NCI-H526 treated with DMSO at 0.1 percent for 48 hours (cell line): Measurements from ENCODE around the gene TNFAIP8.

ENCODE experiments used
- DNase-seq: peaks from one replicate; lab custom pipeline; 2025; lab: John Stamatoyannopoulos, UW

The TNFAIP8 gene

DNA sequence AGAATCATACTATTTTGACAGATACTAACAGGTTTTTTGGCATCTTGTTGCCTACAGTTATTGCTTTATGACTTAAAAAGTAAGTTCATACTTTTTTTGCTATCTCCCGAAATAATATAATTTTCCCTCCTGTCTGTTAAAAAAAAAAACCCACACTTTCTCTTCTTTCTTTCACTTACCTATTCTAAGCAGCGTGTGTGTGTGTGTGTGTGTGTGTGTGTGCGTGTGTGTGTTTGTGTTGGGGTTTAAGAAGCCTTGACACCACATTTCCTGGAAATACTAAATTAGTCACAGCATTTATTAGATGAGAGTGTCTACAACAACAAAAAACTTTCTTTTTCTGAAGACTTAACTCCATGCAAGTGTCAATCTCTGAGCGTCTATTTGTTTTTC, 12.4 kb downstream of the TNFAIP8 start:
- no peak for DNase-seq

DNA sequence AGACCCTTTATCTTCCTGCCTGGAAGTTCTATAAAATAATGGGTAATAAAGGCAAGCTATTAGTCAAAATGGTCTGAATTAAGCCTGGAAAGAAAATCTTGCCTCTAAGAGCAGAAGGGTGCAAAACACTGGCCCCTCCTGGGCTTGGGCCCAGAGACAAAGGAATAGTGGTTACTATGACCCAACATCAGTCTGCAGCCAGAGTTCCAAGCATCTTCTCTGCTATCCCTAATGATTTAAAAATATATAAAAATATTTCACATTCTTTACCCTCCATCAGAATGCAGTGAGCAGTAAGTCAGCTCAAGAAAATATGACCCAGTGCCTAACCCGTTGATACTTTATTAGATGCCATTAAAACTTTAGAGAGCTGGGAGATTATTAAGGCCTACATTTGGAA, 14.7 kb downstream of the TNFAIP8 start:
- no peak for DNase-seq

DNA sequence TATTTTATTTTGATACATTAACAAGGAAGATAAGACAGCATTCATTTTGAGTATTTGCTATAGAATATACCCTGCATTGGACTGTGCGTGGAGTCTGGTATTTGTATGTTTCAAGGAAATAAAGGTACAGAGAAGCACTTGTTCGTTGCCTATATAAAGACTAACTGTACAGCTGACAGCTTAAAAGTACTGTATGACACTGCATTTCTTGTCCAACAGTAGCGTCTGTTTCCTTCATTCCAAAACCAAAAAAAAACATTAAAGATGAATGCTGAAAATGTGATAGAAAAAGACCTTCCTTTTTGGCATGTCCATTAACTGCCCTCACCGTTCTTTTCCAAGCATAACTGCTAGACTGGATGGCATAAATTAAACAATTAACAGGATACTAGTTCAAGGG, 15.3 kb downstream of the TNFAIP8 start:
- no peak for DNase-seq

DNA sequence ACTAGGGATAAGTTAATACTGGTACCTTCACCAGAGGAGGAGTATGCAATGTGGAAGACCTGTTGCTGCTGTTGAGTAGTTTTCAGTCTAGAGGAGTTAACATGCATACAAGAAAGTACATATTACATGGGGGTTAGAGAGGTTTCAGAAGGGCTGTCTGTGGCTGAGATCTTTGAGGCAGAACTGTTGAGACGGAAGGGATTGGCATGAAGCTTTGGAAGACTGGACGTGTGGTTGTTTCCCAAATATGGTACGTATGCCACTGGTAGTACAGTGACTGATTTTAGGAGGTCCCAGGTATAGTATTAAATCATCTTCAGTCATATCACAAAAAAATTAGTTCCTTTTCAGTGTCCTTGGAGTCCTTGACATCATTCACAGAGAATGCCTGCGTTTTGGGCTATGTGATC, 17.6 kb downstream of the TNFAIP8 start:
- no peak for DNase-seq

DNA sequence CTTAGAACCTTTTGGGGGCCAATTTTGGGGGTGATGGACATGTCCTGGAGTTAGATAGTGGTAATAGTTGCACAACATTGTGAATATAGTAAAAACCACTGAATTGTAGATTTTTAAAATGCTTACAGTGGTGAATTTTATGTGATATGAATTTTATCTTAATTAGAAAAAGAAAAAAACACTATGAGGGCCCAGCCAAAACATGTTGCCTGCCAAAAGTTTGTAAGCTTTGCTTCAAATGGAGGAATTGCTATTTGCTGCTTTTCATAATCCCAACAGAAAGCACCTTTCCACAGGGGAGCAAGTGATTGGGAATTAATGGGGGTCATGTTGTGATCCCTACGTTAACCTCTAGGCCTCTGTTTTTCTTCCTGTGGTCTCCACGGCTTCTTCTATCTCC, 19.1 kb downstream of the TNFAIP8 start:
- DNase-seq: no peak

DNA sequence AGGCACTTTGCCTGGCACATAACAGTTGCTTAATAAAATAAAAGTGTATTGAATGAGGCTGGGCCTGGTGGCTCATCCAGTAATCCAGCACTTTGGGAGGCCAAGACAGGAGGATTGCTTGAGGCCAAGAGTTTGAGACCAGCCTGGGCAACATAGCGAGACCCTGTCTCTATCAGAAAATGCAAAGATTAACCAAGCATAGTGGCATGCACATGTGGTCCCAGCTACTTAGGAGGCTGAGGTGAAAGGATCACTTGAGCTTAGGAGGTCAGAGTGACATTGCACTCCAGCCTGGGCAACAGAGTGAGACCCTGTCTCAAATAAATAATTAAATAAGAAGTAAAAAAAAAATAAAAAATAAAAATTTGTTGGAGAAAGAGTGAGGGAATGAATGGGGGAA, 21.2 kb downstream of the TNFAIP8 start:
- DNase-seq: no peak

DNA sequence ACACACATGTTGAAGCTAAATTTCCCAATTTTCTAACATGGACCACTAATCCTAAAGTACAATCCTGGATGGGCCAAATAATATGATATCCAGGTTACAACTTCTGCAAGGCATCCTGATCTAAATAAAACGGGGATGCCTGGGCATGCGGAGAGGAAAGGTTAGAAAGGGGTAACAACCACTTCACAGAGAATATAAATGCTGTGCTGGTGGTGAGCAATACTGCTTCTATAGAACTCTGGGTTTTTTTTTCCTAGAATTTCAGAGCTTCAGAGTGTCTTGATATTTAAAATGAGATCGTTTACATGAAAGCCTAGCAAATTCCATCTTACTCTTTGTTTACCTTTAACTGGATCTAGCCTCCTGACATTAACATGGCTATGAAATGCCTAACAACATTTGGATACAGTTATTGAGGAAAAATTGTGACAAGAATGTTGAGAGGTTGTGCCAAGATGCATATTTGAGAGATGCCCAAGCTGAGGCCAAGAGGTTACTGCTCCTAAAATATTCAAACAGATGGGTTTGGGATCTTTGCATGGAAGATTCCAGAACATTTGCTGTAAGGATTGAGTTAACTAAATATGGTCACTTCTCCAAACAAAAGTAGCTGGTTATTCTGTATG, 22.4 kb downstream of the TNFAIP8 start:
- DNase-seq: no peak

DNA sequence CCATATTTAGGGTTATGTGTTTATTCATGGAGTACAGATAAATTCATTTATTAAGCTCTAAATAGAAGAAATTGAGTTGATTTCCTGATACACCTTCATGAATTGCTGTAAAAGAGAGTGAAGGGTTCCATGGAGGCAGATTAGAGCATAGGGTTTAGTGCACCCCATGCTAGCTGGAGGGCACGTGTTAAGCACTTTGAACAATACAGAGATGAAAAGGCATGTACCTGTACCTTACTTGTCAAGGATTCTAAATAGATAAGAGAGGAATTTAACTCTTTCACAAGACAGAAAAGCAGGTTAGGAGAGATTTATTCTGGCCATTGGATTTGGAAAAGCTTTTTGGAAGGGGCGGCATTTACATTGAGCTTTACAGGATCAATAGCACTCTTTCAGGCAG, 23.3 kb downstream of the TNFAIP8 start:
- DNase-seq: no peak

DNA sequence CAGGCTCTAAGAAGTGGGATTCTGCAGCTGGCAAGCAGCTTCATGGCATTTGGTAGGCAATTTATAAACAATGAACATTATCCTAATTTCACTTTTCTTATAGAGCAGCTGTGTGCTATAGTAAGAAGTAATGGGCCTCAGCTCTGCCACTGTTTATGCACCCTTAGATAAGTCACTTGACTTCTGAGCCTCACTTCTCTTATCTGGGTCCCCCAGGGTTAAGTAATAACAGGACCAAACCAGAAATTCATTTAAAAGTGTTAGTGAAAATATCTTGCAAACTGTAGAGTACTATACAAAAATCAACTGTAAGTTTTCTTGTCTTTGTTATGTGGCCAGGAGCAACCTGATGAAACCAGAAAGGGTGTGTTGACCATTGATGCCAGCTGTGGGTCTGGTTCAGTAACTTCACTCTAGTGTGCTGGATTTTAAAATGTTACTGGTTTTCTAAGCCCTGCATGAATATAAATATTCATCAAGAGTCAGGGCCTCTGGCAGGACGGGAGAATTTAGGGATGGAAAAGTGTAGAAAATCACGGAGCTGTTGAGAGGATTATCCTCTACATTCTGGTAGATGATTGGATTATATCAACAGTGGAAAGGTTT, 24.2 kb downstream of the TNFAIP8 start:
- no peak for DNase-seq

DNA sequence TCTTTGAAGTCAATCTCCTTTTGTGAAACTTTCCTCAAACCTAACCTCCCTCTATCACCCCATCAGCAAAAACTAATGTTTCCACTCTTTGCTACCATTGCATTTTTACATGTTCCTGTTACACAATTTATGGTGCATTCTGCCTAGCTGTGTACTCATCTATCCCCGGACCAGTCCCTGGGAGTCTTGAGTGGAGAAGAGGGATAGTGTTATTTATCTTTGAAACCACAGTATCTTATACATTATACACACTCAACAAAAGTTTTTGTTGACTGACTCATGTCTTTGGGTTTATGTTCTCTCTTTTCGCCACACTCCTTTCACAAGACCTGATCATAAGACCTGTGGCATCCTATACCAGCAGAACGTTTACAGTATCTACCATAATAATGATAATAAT, 26.4 kb downstream of the TNFAIP8 start:
- no peak for DNase-seq

DNA sequence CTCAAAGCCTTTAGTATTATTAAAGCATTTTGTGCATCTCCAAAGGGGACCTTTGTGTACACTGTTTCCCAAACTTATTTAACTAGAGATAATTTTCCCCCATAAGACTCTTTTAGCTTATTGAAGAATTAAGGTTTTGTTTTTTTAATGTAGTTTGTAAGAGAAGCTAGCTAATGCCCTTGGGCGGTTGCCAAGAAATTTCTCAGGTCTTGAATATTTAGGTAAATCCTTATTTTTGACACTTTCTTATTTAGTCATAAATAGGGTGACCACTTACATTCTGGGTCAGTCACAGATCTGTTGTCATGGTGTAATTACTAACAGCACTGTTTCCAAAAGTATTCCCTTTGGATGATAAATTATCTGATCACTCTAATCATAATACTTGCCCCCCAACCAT, 27.2 kb downstream of the TNFAIP8 start:
- DNase-seq: no peak

DNA sequence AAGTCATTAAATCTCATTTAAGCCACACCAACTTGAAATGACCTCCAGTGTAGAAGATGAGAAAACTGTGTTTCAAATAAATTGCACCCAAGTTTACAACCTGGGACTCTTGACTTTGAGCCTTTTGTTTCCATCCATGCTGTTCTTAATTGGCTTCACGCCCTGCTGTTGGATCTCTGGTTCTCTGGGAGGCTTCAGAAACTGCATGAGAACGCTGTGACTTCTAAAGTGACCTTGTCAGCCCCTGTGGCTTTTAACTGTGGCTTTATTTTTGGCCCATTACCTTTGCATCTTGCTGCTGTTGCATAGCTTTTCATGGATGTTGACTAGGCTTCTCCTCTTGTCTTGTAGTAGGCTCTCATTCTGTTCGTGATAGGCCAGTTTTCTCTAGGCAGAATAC, 29.3 kb downstream of the TNFAIP8 start:
- DNase-seq: no peak

DNA sequence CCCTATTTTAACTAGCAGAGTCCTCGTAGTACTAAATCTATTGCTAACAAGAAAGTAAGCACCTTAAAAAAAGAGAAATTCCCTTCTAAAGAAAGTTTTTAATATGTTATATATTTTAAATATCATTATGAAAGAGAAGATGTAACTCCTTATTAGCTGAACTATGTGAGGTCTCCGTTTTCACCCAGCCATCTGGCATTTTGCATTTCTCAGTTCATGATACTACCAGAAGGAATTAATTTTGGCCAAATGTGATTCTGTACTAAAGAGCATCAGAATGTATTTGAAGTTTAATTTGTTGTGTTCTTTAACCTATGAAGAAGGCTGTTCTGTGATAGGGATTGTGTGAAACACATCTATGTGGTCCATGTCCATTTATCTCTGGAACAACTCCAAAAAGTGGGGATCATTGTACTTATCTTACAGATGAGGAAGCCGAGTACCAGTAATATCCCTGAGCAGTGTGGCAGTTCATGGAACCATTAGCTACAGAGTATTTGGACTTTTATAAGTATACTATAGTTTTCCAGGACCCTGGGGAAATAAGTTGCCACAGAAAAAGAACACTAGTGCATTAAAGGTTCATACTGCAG, 29.8 kb downstream of the TNFAIP8 start:
- no peak for DNase-seq

DNA sequence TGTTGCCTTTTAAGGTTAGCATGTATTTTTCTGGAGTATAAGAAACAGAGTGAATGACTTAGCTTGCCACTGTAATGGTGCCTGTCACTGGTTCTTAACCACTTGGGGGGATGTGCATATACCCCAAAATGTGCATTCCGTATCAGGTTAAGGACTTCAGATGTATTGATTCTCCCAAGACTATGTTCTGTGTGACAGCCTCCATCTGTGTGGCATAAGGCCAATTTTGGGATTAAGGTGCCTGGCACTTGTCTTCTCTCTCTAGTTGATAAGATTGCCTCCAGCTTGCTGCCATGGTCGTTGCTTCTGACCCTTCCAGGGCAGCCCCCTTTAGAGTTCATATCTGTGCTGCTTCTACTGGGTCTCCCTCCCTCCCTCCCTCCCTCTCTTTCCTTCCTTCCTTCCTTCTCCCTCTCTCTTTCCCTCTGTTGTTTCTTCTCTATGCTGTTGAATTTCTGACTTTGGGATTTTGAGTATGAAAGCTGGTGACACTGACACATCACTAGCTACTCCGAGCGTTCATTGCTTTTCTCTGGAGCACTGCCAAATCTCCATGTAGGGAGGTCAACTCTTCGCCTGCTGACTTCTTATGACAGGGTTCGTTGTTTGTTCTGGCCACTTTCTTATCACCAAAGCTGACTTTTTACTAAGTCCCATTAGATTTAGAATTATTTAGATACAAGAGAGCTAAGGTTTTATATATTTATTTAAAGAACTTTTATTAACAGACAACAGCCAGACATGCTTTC, 31.0 kb downstream of the TNFAIP8 start:
- DNase-seq: no peak

DNA sequence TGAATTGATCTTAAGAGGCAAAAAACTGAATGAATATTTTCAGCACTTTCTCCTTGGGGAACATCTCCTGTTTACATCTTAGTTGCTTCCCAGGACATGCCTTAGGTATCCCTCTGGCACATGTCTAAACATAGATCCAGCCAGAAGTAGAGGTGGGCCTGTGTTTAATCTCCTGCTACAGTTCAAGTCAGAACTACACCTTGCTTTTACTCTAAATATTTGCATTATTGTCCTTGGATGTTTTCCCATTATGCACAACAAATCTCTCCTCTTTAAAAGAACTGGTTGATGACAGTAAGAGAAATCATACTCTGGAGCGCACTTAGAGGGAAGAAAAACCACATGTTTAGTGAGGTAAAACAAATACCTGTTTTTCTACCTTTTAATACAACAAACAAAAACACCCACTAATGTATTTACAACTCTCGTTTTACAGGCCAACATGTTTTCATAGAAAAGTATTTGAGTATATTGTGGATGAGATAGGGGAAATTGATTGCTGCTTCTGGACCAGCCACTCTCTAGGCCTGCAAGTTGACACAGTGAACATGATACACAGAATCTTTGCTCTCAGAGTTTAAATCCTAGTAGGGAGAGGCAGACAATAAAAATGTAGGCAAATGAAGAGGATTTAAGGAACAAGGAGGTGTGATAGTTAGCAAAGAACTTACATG, 32.3 kb downstream of the TNFAIP8 start:
- DNase-seq: no peak

DNA sequence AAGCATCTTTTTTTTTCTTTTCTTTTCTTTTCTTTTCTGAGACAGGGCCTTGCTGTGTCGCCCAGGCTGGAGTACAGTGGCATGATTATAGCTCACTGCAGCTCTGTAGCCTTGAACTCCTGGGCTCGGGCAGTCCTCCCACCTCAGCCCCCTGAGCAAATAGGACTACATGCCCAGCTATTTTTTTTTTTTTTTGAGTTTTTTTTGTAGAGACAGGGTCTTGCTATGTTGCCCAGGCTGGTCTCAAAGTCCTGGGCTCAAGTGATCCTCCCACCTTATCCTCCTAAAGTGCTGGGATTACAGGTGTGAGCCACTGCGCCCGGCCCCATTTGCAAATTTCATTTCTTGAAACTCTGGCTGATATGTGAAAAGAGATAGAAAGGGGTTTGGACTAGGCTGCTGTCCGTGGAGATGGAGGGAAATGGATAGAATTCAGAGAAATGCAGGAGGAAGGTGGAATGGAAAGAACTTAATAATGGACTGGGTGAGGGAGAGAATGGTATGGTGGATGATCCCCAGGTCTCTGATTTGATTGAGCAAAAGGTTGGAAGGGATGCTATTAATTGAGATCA, 32.9 kb downstream of the TNFAIP8 start:
- no peak for DNase-seq

DNA sequence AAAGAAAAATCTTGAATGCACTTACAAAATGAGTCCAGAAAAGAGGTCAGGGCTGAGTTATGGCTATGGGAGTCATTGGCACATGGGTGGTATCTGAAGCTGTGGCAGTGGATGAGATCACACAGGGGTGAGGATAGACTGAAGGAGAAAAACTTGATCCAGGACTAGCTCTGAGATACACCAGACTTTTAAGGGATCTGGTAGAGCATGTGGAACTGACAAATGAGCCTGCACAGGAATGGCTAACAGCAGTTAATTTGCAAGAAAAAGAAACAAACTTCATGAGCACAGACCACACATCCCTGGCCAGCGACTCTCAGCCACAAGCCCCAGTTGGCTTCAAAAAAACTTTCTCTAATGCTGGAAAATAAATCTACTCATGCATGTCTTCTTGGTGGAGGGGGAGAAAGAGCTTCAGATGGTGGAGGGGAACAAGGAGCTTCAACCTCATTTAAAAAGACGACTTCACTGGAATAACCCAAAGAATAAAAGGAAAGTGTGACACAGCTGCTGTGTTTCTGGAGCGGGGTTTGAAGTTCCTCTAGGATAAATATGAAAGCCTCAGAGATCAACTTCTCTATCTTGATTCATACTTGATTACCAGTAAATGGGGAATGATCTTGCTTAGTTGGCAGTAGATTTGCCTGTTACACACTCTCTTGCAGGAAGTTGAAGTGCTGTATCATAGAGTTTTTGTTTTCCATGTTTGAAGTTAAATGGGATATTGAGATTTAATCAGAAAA, 33.6 kb downstream of the TNFAIP8 start:
- no peak for DNase-seq

DNA sequence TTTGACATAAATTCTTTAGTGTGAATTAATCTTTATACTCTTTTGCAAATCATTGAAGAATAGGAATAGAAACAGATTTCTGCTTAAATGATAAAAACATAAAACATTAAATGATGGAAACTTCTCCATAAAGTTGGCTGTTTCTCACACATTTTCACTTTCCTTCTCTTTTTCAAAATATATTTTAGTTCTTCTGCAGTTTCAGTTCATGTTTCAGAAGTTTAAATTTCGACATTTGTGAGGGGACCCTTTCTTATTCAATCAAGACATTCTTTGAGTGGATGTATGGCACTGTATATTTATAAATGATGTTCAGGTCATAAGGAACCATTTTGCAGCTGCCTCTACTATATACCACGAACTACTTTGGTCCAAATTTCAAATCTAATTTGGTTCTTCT, 34.6 kb downstream of the TNFAIP8 start:
- no peak for DNase-seq

DNA sequence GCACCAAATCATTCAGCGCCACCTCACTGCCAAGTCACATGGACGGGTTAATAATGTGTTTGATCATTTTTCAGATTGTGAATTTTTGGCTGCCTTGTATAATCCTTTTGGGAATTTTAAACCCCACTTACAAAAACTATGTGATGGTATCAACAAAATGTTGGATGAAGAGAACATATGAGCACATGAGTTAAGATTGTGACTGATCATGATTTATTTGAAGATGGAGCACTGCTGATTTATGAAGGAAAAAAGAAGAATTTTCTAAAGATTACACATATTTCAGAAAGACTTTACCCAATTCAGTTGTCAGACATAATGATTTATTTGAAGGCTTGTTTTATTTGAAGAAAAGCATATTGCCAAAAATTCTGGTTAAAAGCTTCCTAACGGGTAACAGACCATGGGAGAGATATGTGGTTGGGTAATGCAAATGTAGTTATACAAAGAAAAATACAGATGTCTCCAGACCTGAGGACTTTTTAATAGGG, 37.4 kb downstream of the TNFAIP8 start:
- no peak for DNase-seq

DNA sequence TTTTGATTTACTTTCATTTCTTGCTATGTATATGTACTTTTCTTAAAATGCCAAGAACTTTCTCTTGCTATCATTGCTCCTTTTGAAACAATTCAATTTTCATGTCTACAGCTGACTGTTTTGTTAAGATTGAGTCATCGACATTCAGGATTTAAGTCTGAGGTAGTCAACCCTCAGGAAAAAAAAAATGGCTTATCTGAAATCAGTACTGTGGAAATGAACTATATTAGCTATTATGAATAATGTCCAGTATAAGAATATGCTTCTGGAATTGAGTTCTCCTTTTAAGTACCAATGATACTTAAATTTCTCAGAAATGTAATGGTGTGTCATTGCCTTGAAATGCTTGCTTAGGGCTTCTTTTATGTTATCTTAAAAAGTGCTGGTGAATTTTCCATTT, 37.9 kb downstream of the TNFAIP8 start:
- no peak for DNase-seq

DNA sequence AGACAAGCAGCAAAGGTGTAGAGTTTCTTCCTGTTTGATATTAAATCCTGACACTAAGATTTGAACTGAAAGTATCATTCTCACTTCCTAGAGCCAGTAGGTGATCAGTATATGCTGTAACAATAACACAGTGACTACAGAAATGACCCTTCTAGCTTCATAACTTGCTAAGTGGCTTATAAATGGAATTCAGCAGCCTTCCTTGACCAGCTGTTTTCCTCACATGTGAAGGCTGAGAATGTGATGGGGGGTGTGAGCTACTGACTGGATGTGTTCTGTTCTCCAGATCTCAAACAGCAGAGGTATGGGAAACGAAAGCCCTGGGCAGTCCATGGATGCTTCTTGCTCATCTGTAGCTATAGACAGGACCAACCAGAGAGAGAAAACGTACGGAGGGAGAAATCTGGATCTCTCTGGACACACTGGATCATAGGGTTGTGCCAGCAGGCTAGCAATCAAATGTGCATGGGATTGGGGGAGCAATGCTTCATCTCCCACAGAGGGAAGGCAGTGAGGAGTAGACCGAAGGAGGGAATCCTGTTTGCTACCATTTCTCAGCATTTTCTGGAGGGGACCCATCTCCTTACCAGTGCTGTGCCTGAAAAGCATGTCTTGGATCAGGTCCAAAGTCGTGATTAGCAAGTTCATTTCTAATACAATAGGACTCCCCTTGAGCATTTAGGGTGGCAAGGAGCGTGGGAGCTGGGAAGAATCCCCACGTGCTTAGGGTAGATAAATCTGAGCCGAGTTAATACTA, 39.4 kb downstream of the TNFAIP8 start:
- no peak for DNase-seq
